ENCODE data around the gene KLHL1. TPM values are rescaled to one million over a fixed set of nuclear protein-coding genes. Genes with fewer than 3 reads are reported as not detected.

KLHL1 gene
- total RNA-seq = not detected in 2 replicates

GRCh38 chr13:70108356-70109105, at the start of gene KLHL1:
Gene KLHL1 (minus strand): TSS chr13:70108452. CDS start chr13:70107699, 753 bp downstream.

GRCh38 chr13:70107498-70108281, 562 bp downstream of the KLHL1 start, which contains the start of gene ATXN8OS:
Gene ATXN8OS (plus strand): TSS chr13:70107826.

Other genes starting within 250 kb of the KLHL1 start
- not detected in 2 replicates for gene ATXN8OS, start 626 bp downstream of the KLHL1 start, total RNA-seq

Data from tracheal epithelial cell (primary cell).